ENCODE measurements around the gene GABRG3. TPM values are rescaled to one million over a fixed set of nuclear protein-coding genes. Genes with fewer than 3 reads are reported as not detected.

GABRG3 gene
- total and polyA plus RNA-seq, 9 of the 15 experiments (the other 6 are each of a cell fraction or from before 2014, with no cell fraction given), result 4.0 to 15.1 (median 11.2) TPM

- TF ChIP-seq CREB3 (tag; conservative IDR thresholded peaks at IDR 0.05; ENCODE audit: low read depth) (no peak), MAFG (tag; conservative IDR thresholded peaks at IDR 0.05) (no peak), ZMIZ1 (IDR thresholded peaks at IDR 0.05; ENCODE audit: low read depth in 2 of 2, low read length in 2 of 2) (no peak), BCLAF1 (IDR thresholded peaks at IDR 0.05; ENCODE audit: borderline replicate concordance in 1 of 2, control insufficient read depth in 1 of 2, low read depth in 2 of 2, low read length in 1 of 2) (no peak), ELF4 (CRISPR knock-in tag; IDR thresholded peaks at IDR 0.05) (no peak), E2F8 (IDR thresholded peaks at IDR 0.05; ENCODE audit: low read depth, partially characterized antibody) (no peak), ID3 (CRISPR knock-in tag; IDR thresholded peaks at IDR 0.05) (no peak), ID3 (tag; IDR thresholded peaks at IDR 0.05) (no peak), ILK (tag; IDR thresholded peaks at IDR 0.05; ENCODE audit: borderline replicate concordance, low read depth) (no peak), ZNF696 (CRISPR knock-in tag; conservative IDR thresholded peaks at IDR 0.05) (no peak), HMGN3 (IDR thresholded peaks at IDR 0.05; ENCODE audit: borderline replicate concordance, extremely low read depth, insufficient read length, low read depth, low read length) (no peak)
Measured at GRCh38 chr15:27086149-27086548, 115.2 kb downstream of the GABRG3 start (continued).

All from K562 (cell line).